ENCODE data around the gene PLCH1.

PLCH1 gene

GRCh38 chr3:155572085-155572484, 172.8 kb downstream of the PLCH1 start:
- Histone ChIP-seq H3K4me1 (ENCODE audit: control insufficient read depth, insufficient read depth, low read length) (no peaks in the 10 kb centered on the region), H3K9me3 (ENCODE audit: control insufficient read depth, insufficient read depth, low read depth, low read length) (no peaks in the 10 kb centered on the region), H3K36me3 (ENCODE audit: control insufficient read depth in 2 of 2, insufficient read depth in 1 of 2, low read length in 2 of 2) (peaks cover 0 to 3% of the 10 kb centered on the region in 2 experiments; a peak in 1 of 3 replicates), H3K27ac (ENCODE audit: extremely low read depth, low read depth, low read length) (no peak overlapping the region), H3K4me3 (ENCODE audit: low read depth, low read length) (no peak overlapping the region)
- POLR2A ChIA-PET: no interaction called here
- CTCF ChIA-PET: no interaction called here
- no peak for TF ChIP-seq ZNF626 (tag by site-specific recombination; IDR thresholded peaks at IDR 0.05)
- TF ChIP-seq, protein P1, sequence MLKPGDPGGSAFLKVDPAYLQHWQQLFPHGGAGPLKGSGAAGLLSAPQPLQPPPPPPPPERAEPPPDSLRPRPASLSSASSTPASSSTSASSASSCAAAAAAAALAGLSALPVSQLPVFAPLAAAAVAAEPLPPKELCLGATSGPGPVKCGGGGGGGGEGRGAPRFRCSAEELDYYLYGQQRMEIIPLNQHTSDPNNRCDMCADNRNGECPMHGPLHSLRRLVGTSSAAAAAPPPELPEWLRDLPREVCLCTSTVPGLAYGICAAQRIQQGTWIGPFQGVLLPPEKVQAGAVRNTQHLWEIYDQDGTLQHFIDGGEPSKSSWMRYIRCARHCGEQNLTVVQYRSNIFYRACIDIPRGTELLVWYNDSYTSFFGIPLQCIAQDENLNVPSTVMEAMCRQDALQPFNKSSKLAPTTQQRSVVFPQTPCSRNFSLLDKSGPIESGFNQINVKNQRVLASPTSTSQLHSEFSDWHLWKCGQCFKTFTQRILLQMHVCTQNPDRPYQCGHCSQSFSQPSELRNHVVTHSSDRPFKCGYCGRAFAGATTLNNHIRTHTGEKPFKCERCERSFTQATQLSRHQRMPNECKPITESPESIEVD (tag by site-specific recombination; IDR thresholded peaks at IDR 0.05): peak; percentile 57

- no peaks in the 10 kb centered on the region for H3K4me1 ChIP-seq (ENCODE audit: control insufficient read depth, insufficient read depth, low read length)
- ChIA-PET CTCF (no interaction called here), POLR2A (no interaction called here)
- no peak for TF ChIP-seq ZNF664 (tag by site-specific recombination; IDR thresholded peaks at IDR 0.05)
- TF ChIP-seq AEBP2 (tag by site-specific recombination; IDR thresholded peaks at IDR 0.05; ENCODE audit: borderline replicate concordance): no peak
- no peak for TF ChIP-seq ZNF521 (tag by site-specific recombination; IDR thresholded peaks at IDR 0.05)
- TF ChIP-seq ZNF48 (tag by site-specific recombination; IDR thresholded peaks at IDR 0.05): no peak
- no peak for TF ChIP-seq ZNF335 (tag by site-specific recombination; conservative IDR thresholded peaks at IDR 0.05)
- no peak for TF ChIP-seq KLF1 (tag by site-specific recombination; IDR thresholded peaks at IDR 0.05)
- no peak for TF ChIP-seq ZNF24 (tag by site-specific recombination; IDR thresholded peaks at IDR 0.05)
- TF ChIP-seq ZNF513 (tag by site-specific recombination; IDR thresholded peaks at IDR 0.05): no peak
- no peak for TF ChIP-seq ZNF549 (tag by site-specific recombination; IDR thresholded peaks at IDR 0.05)
- no peak for TF ChIP-seq BCL11B (tag by site-specific recombination; IDR thresholded peaks at IDR 0.05; ENCODE audit: low read depth)
- TF ChIP-seq ZBTB1 (tag by site-specific recombination; IDR thresholded peaks at IDR 0.05): no peak
- no peak for TF ChIP-seq ZNF2 (tag by site-specific recombination; IDR thresholded peaks at IDR 0.05)
- TF ChIP-seq, protein P2, sequence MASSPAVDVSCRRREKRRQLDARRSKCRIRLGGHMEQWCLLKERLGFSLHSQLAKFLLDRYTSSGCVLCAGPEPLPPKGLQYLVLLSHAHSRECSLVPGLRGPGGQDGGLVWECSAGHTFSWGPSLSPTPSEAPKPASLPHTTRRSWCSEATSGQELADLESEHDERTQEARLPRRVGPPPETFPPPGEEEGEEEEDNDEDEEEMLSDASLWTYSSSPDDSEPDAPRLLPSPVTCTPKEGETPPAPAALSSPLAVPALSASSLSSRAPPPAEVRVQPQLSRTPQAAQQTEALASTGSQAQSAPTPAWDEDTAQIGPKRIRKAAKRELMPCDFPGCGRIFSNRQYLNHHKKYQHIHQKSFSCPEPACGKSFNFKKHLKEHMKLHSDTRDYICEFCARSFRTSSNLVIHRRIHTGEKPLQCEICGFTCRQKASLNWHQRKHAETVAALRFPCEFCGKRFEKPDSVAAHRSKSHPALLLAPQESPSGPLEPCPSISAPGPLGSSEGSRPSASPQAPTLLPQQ (tag by site-specific recombination; IDR thresholded peaks at IDR 0.05): no peak
- no peak for TF ChIP-seq KLF9 (tag by site-specific recombination; IDR thresholded peaks at IDR 0.05; ENCODE audit: low read depth)
- no peak for TF ChIP-seq ZIC2 (tag by site-specific recombination; IDR thresholded peaks at IDR 0.05)
- TF ChIP-seq WT1 (tag by site-specific recombination; IDR thresholded peaks at IDR 0.05): no peak
- no peak for TF ChIP-seq PRDM1 (tag by site-specific recombination; IDR thresholded peaks at IDR 0.05)
- no peak for TF ChIP-seq MEIS1 (CRISPR knock-in tag; IDR thresholded peaks at IDR 0.05; ENCODE audit: borderline replicate concordance)
- TF ChIP-seq ELK4 (IDR thresholded peaks at IDR 0.05; ENCODE audit: borderline replicate concordance, low read depth, low read length): no peak
- TF ChIP-seq ZNF311 (tag by site-specific recombination; IDR thresholded peaks at IDR 0.05; ENCODE audit: borderline replicate concordance): no peak
- no peak overlapping the region for H3K4me3 ChIP-seq (ENCODE audit: low read depth, low read length)
- H3K27ac ChIP-seq (ENCODE audit: extremely low read depth, low read depth, low read length): no peak overlapping the region
- peaks cover 0 to 2% of the 10 kb centered on the region in 2 experiments; a peak in 1 of 3 replicates for H3K36me3 ChIP-seq (ENCODE audit: control insufficient read depth in 2 of 2, insufficient read depth in 1 of 2, low read length in 2 of 2)
- no peaks in the 10 kb centered on the region for H3K9me3 ChIP-seq (ENCODE audit: control insufficient read depth, insufficient read depth, low read depth, low read length)
Measured at GRCh38 chr3:155568295-155568694, 176.6 kb downstream of the PLCH1 start.
